ENCODE results near the gene TMEM259.

Gene TMEM259

GRCh38 chr19:1016647-1017114 lies 4.2 kb downstream of the TMEM259 start:
- DNase-seq (ENCODE audit: extremely low read depth, low read depth): no peak
- TF ChIP-seq, protein P1, sequence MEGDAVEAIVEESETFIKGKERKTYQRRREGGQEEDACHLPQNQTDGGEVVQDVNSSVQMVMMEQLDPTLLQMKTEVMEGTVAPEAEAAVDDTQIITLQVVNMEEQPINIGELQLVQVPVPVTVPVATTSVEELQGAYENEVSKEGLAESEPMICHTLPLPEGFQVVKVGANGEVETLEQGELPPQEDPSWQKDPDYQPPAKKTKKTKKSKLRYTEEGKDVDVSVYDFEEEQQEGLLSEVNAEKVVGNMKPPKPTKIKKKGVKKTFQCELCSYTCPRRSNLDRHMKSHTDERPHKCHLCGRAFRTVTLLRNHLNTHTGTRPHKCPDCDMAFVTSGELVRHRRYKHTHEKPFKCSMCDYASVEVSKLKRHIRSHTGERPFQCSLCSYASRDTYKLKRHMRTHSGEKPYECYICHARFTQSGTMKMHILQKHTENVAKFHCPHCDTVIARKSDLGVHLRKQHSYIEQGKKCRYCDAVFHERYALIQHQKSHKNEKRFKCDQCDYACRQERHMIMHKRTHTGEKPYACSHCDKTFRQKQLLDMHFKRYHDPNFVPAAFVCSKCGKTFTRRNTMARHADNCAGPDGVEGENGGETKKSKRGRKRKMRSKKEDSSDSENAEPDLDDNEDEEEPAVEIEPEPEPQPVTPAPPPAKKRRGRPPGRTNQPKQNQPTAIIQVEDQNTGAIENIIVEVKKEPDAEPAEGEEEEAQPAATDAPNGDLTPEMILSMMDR (IDR thresholded peaks at IDR 0.05; ENCODE audit: low read depth, low read length): no peak

GRCh38 chr19:1015782-1016646 lies 4.9 kb downstream of the TMEM259 start:
- TF ChIP-seq, protein P1 (IDR thresholded peaks at IDR 0.05; ENCODE audit: low read depth, low read length): no peak
- DNase-seq (ENCODE audit: extremely low read depth, low read depth): no peak

GRCh38 chr19:1015061-1015781 lies 5.7 kb downstream of the TMEM259 start:
- no peak for DNase-seq (ENCODE audit: extremely low read depth, low read depth)
- TF ChIP-seq, protein P1 (IDR thresholded peaks at IDR 0.05; ENCODE audit: low read depth, low read length): no peak

DNA sequence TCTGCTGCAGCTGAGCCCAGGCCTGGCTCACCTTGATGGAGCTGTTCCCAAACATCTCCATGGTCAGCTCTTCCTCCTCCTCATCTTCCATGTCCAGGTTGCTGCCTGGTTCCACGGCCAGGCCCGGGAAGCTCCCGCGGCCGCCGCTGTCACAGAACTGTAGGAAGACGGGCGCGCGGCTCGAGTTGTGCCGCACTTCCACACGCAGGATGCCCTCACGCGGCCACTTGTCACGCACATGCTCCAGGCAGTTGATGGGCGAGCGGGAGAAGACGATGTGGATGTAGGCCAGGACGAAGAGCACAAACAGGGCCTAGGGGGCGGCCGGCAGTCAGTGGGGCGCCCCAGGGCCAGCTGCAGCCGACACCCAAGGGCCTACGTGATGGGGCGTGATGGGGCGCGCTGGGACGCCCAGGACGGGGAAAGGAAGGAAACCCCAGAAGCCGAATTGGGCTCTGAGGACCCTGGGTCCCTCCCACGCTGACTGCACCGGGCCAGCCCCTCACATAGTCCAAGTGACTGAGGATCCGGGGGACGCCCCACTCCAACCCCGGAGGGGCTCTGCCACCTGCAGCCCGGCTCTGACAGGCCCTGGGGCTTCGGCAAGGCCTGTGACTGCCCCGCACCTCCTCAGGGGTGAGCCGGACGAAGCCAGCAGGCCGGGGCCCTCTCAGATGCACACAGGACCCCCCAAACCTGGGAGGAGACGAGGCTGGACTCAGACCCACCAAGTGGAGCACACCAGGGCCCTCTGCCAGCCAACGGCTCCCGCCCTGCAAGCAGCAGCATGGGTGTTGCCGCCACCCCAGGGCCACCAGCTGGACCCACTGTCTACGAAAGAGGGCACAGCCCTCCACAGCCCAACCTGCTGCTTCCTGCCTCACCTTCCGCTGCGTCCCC lies 6.5 kb downstream of the TMEM259 start:
- DNase-seq (ENCODE audit: extremely low read depth, low read depth): no peak
- TF ChIP-seq, protein P1 (IDR thresholded peaks at IDR 0.05; ENCODE audit: low read depth, low read length): no peak

- DNase-seq (ENCODE audit: extremely low read depth, low read depth): no peak
- TF ChIP-seq, protein P1 (IDR thresholded peaks at IDR 0.05; ENCODE audit: low read depth, low read length): no peak
These were observed 7.7 kb downstream of the TMEM259 start for GRCh38 chr19:1013218-1013617.

GRCh38 chr19:1012334-1012733 lies 8.6 kb downstream of the TMEM259 start:
- DNase-seq (ENCODE audit: extremely low read depth, low read depth): no peak
- TF ChIP-seq, protein P1 (IDR thresholded peaks at IDR 0.05; ENCODE audit: low read depth, low read length): no peak
